HepG2 (cell line): Measurements from ENCODE around the gene EEPD1. TPM values are rescaled to one million over a fixed set of nuclear protein-coding genes. Genes with fewer than 3 reads are reported as not detected.

Source experiments
- ATAC-seq: fragments of 200-7000 bp; cut with Tn5 transposase; 3 replicates; pipeline ENCODE4 v1.9.1; 2020; ENCODE audit warnings: mild to moderate bottlenecking, moderate library complexity
- BruUV-seq: library from RNA; stranded (reverse); fragments of 400-500 nt; replicated peaks from 2 replicates; lab custom pipeline; 2021; lab: Mats Ljungman, UMichigan
- CTCF ChIA-PET: fragments of 300-600 bp; formaldehyde crosslinking; extraction: SDS; loops from one replicate; lab custom pipeline; 2021; ENCODE audit warnings: low total read pairs, inconsistent platforms, low intra/inter-chr PET ratio; lab: Yijun Ruan, JAX
- POLR2A ChIA-PET: fragments of 350-600 bp; sonication (Branson Sonifier 250); formaldehyde crosslinking; loops from one replicate; lab custom pipeline; 2020; ENCODE audit warnings: antibody characterized with exemption, inconsistent platforms; lab: Yijun Ruan, JAX
- DNase-seq: peaks from one replicate; pipeline ENCODE4 v3.0.0-alpha.2; 2015; ENCODE audit warnings: low spot score
- FAIRE-seq: peaks from 3 replicates; lab custom pipeline; 2011; peaks lifted over from hg19 to GRCh38; lab: Jason Lieb, UNC
- H2AFZ ChIP-seq: one replicate; pipeline ENCODE4 v1.6.1; 2011; ENCODE audit warnings: low read length, inconsistent platforms
- H3K27ac ChIP-seq: fragments of 300-600 bp; 3 replicates; pipeline ENCODE4 v1.8.0; 2011; ENCODE audit warnings: mixed run types, mild to moderate bottlenecking, mixed read lengths, low read length, inconsistent platforms; ENCODE audit not compliant: insufficient read depth; ENCODE audit errors: extremely low read length
- H3K27me3 ChIP-seq, 2 experiments: fragments of 200-600 bp in 1 of 2; 2 replicates in 1 of 2; 3 replicates in 1 of 2; pipeline versions ENCODE4 v1.6.0 to v1.8.0; 2011; ENCODE audit warnings: low read length in 2 of 2, mild to moderate bottlenecking in 2 of 2, moderate library complexity in 2 of 2, inconsistent platforms in 1 of 2; ENCODE audit not compliant: insufficient read depth in 2 of 2, control insufficient read depth in 1 of 2
- H3K36me3 ChIP-seq, 2 experiments: fragments of 200-600 bp in 1 of 2; replicated peaks in 1 of 2; 2 replicates in 1 of 2; 3 replicates in 1 of 2; pipeline versions ENCODE4 v1.5.1 to v1.8.0; 2011; ENCODE audit warnings: low read length in 2 of 2, inconsistent platforms in 1 of 2; ENCODE audit not compliant: insufficient read depth in 2 of 2, control insufficient read depth in 1 of 2
- H3K4me1 ChIP-seq: 2 replicates; pipeline ENCODE4 v1.5.1; 2012; ENCODE audit warnings: low read length, inconsistent platforms; ENCODE audit not compliant: insufficient read depth
- H3K4me2 ChIP-seq: 2 replicates; pipeline ENCODE4 v1.6.0; 2011; ENCODE audit warnings: low read depth, low read length, inconsistent platforms
- H3K4me3 ChIP-seq, 3 experiments: fragments of 200-600 bp in 1 of 3; sonication (generic), shearing (Covaris generic) in 1 of 3; replicated peaks in 1 of 3; 2 replicates each; pipeline ENCODE4 v1.5.1; 2011 to 2016; ENCODE audit warnings: low read length in 3 of 3, inconsistent platforms in 2 of 3, low read depth in 2 of 3, mild to moderate bottlenecking in 2 of 3, control low read depth in 1 of 3, mixed read lengths in 1 of 3; ENCODE audit not compliant: insufficient read depth in 1 of 3
- H3K79me2 ChIP-seq: one replicate; pipeline ENCODE4 v1.6.1; 2011; ENCODE audit warnings: low read length, inconsistent platforms; ENCODE audit not compliant: insufficient read depth
- H3K9ac ChIP-seq: 2 replicates; pipeline ENCODE4 v1.6.0; 2011; ENCODE audit warnings: mild to moderate bottlenecking, low read depth, low read length, inconsistent platforms; ENCODE audit not compliant: insufficient read depth
- H3K9me3 ChIP-seq: 2 replicates; pipeline ENCODE4 v1.5.1; 2012; ENCODE audit warnings: mild to moderate bottlenecking, low read length
- H4K20me1 ChIP-seq: 2 replicates; pipeline ENCODE4 v1.6.0; 2011; ENCODE audit warnings: inconsistent platforms, mild to moderate bottlenecking, low read length, moderate library complexity; ENCODE audit not compliant: insufficient read depth
- GPN1 ChIP-seq: sonication (generic); formaldehyde crosslinking; IDR thresholded peaks from 2 replicates; pipeline ENCODE4 v1.5.1; 2020; ENCODE audit warnings: missing genetic modification reagents, borderline replicate concordance
- NR2F6 ChIP-seq, 2 experiments: IDR thresholded peaks; 2 replicates each; pipeline ENCODE4 v1.6.1; 2016; ENCODE audit warnings: antibody characterized with exemption in 1 of 2, mild to moderate bottlenecking in 1 of 2
- NRL ChIP-seq: sonication (generic); formaldehyde crosslinking; IDR thresholded peaks from 2 replicates; pipeline ENCODE4 v1.5.0; 2020; ENCODE audit warnings: missing genetic modification reagents, mild to moderate bottlenecking, moderate library complexity, borderline replicate concordance
- PAX8 ChIP-seq: sonication (generic); formaldehyde crosslinking; IDR thresholded peaks from 2 replicates; pipeline ENCODE4 v1.8.0; 2022; ENCODE audit warnings: mild to moderate bottlenecking, missing genetic modification reagents, borderline replicate concordance
- PCBP1 ChIP-seq: fragments of 200-400 bp; formaldehyde crosslinking; IDR thresholded peaks from 2 replicates; pipeline ENCODE4 v1.6.1; 2017; ENCODE audit warnings: mild to moderate bottlenecking, low read depth, low read length, borderline replicate concordance
- POLR2G ChIP-seq: fragments of 200-400 bp; formaldehyde crosslinking; IDR thresholded peaks from 2 replicates; pipeline ENCODE4 v1.6.1; 2018; ENCODE audit warnings: mild to moderate bottlenecking, low read depth, low read length, moderate library complexity
- RAD51 ChIP-seq: fragments of 450-650 bp; IDR thresholded peaks from 2 replicates; pipeline ENCODE4 v1.6.1; 2016; ENCODE audit warnings: borderline replicate concordance
- TARDBP ChIP-seq: sonication (generic); formaldehyde crosslinking; IDR thresholded peaks from 2 replicates; pipeline ENCODE4 v1.8.0; 2022; ENCODE audit warnings: mild to moderate bottlenecking, missing genetic modification reagents
- TBL1XR1 ChIP-seq: fragments of 150-350 bp; IDR thresholded peaks from 2 replicates; pipeline ENCODE4 v1.6.1; 2014; ENCODE audit warnings: borderline replicate concordance, low read length; ENCODE audit not compliant: partially characterized antibody
- ZNF24 ChIP-seq: fragments of 450-650 bp; IDR thresholded peaks from 2 replicates; pipeline ENCODE4 v1.6.1; 2017; ENCODE audit warnings: antibody characterized with exemption, mild to moderate bottlenecking
- ZNF292 ChIP-seq: sonication (generic); formaldehyde crosslinking; IDR thresholded peaks from 2 replicates; pipeline ENCODE4 v1.8.1; 2022; ENCODE audit warnings: mild to moderate bottlenecking, low read depth, missing genetic modification reagents, borderline replicate concordance
- ZNF512B ChIP-seq: sonication (generic); formaldehyde crosslinking; IDR thresholded peaks from 2 replicates; pipeline ENCODE4 v1.5.1; 2020; ENCODE audit warnings: missing genetic modification reagents, mild to moderate bottlenecking, borderline replicate concordance
- ZNF557 ChIP-seq: sonication (generic); formaldehyde crosslinking; IDR thresholded peaks from 2 replicates; pipeline ENCODE4 v1.4.0; 2020; ENCODE audit warnings: missing genetic modification reagents
- ZNF569 ChIP-seq: sonication (generic); formaldehyde crosslinking; IDR thresholded peaks from 2 replicates; pipeline ENCODE4 v1.5.0; 2020; ENCODE audit warnings: mild to moderate bottlenecking, missing genetic modification reagents, moderate library complexity, borderline replicate concordance
- ZNF577 ChIP-seq: sonication (generic); formaldehyde crosslinking; IDR thresholded peaks from 2 replicates; pipeline ENCODE4 v1.4.0; 2020; ENCODE audit warnings: mild to moderate bottlenecking, low read depth, missing genetic modification reagents, borderline replicate concordance
- WGBS: methylation state at CpG from one replicate; pipeline ENCODE4 v1.1.6; 2017; ENCODE audit warnings: low lambda C conversion rate; 5-methylcytosine and 5-hydroxymethylcytosine counted together
- in situ Hi-C: cut with HindIII; loops from 2 replicates; pipeline ENCODE4 v1.10.0; 2017; ENCODE audit warnings: low pct_unique_long_range_greater_than_20kb; ENCODE audit not compliant: extremely low pct_ligation_motif_present
- intact Hi-C: fragments of 100-400 bp; cut with micrococcal nuclease; formaldehyde crosslinking; loops from one replicate; pipeline ENCODE4 v1.10.0; 2022; ENCODE audit not compliant: unreplicated experiment
- polyA plus RNA-seq, 8 experiments: library from polyadenylated mRNA; depleted of rRNA in 3 of 8; stranded (reverse) in 7 of 8; unstranded in 1 of 8; fragments of >200 nt; fragmentation: Illumina TruSeq in 4 of 8; extraction: Trizol in 4 of 8; gene quantifications; 2 replicates each; pipeline versions ENCODE4 v1.2.1 to v1.2.3, GENCODE V29; 2011 to 2016; ENCODE audit warnings: low read depth in 4 of 8, missing spikeins in 1 of 8, mixed read lengths in 1 of 8; ENCODE audit not compliant: insufficient read depth in 1 of 8
- total RNA-seq, 5 experiments: library from RNA; depleted of rRNA; stranded (reverse); fragments of >200 nt; fragmentation: Illumina TruSeq; extraction: Trizol; gene quantifications; 2 replicates each; pipeline ENCODE4 v1.2.3, GENCODE V29; 2016; ENCODE audit warnings: low read depth in 1 of 5
- TF ChIP-seq, protein P1 (sequence below): sonication (generic); formaldehyde crosslinking; IDR thresholded peaks from 2 replicates; pipeline ENCODE4 v1.4.0; 2020; ENCODE audit warnings: missing genetic modification reagents, borderline replicate concordance

Gene EEPD1
- total and polyA plus RNA-seq, 2 of the 13 experiments (the other 11 are each of a cell fraction or from before 2014, with no cell fraction given) = 10.1 to 16.4 TPM

GRCh38 chr7:36336390-36336789 lies 183.3 kb downstream of the EEPD1 start:
- Histone ChIP-seq H4K20me1 (no peaks in the 10 kb centered on the region), H3K4me2 (no peak overlapping the region), H3K9me3 (no peaks in the 10 kb centered on the region), H3K79me2 (no peaks in the 10 kb centered on the region), H3K36me3 (no peaks in the 10 kb centered on the region; a peak in 1 of 5 replicates), H3K4me1 (no peaks in the 10 kb centered on the region), H2AFZ (no peak overlapping the region), H3K9ac (no peak overlapping the region), H3K27me3 (no peaks in the 10 kb centered on the region), H3K4me3 (no peak overlapping the region), H3K27ac (no peak overlapping the region)
- no TSS peak for BruUV-seq
- FAIRE-seq (no peak), ATAC-seq (no peak), DNase-seq (no peak)
- 95% methylated on average over 4 of the region's 4 CpGs for WGBS
- in situ Hi-C loops = no loop called here
- intact Hi-C loops = no loop called here
- ChIA-PET CTCF (no interaction called here), POLR2A (no interaction called here)
- TF ChIP-seq RAD51 (no peak), ZNF557 (CRISPR knock-in tag) (no peak), ZNF577 (no peak), NRL (no peak)

GRCh38 chr7:36338256-36338655 lies 185.2 kb downstream of the EEPD1 start:
- Histone ChIP-seq H3K27ac (no peak overlapping the region), H3K4me1 (no peaks in the 10 kb centered on the region), H4K20me1 (no peaks in the 10 kb centered on the region), H3K4me2 (no peak overlapping the region), H3K9me3 (no peaks in the 10 kb centered on the region), H3K9ac (no peak overlapping the region), H3K27me3 (no peaks in the 10 kb centered on the region), H3K79me2 (no peaks in the 10 kb centered on the region), H2AFZ (no peak overlapping the region), H3K4me3 (no peak overlapping the region), H3K36me3 (no peaks in the 10 kb centered on the region; a peak in 1 of 5 replicates)
- ATAC-seq (no peak), DNase-seq (no peak), FAIRE-seq (no peak)
- WGBS = 96% methylated on average over 3 of the region's 3 CpGs
- intact Hi-C loops = no loop called here
- ChIA-PET POLR2A (no interaction called here), CTCF (no interaction called here)
- no TSS peak for BruUV-seq
- in situ Hi-C loops = no loop called here
- no peak for TF ChIP-seq ZNF569
- TF ChIP-seq PCBP1 = no peak
- no peak for TF ChIP-seq TBL1XR1
- TF ChIP-seq, protein P1, sequence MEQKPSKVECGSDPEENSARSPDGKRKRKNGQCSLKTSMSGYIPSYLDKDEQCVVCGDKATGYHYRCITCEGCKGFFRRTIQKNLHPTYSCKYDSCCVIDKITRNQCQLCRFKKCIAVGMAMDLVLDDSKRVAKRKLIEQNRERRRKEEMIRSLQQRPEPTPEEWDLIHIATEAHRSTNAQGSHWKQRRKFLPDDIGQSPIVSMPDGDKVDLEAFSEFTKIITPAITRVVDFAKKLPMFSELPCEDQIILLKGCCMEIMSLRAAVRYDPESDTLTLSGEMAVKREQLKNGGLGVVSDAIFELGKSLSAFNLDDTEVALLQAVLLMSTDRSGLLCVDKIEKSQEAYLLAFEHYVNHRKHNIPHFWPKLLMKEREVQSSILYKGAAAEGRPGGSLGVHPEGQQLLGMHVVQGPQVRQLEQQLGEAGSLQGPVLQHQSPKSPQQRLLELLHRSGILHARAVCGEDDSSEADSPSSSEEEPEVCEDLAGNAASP = no peak
- no peak for TF ChIP-seq NR2F6 (IDR thresholded peaks at IDR 0.05)
- no peak for TF ChIP-seq NR2F6 (CRISPR knock-in tag; IDR thresholded peaks at IDR 0.05)
- TF ChIP-seq ZNF292 (CRISPR knock-in tag) = no peak
- TF ChIP-seq ZNF24 = no peak
- no peak for TF ChIP-seq POLR2G
- no peak for TF ChIP-seq GPN1 (CRISPR knock-in tag)
- no peak for TF ChIP-seq ZNF512B (CRISPR knock-in tag)
- no peak for TF ChIP-seq PAX8 (CRISPR knock-in tag)
- no peak for TF ChIP-seq TARDBP (CRISPR knock-in tag)
